ENCODE data around the gene LBH.

GRCh38 chr2:30191107-30191506 lies 40.2 kb upstream of the LBH start:
- no peak for TF ChIP-seq CTCF (IDR thresholded peaks at IDR 0.05; ENCODE audit: low read depth, low read length)
- no peak for TF ChIP-seq EZH2phosphoT487 (IDR thresholded peaks at IDR 0.05; ENCODE audit: low read depth)

Data from OCI-LY3 (cell line).